Measurements from ENCODE around the gene ZNF768.

ZNF768 gene

GRCh38 chr16:30509081-30509765 is 17.1 kb downstream of the ZNF768 start:
- in situ Hi-C loops (cut with MboI; ENCODE audit: low pct_unique_long_range_greater_than_20kb, low sequenced_read_pairs, unreplicated experiment): no loop called here
- no peak for TF ChIP-seq CTCF (IDR thresholded peaks at IDR 0.05; ENCODE audit: extremely low read depth, insufficient read depth, missing control alignments)
- no peak for DNase-seq (ENCODE audit: low spot score)

- TF ChIP-seq CTCF (IDR thresholded peaks at IDR 0.05; ENCODE audit: extremely low read depth, insufficient read depth, missing control alignments): no peak
- in situ Hi-C loops (cut with MboI; ENCODE audit: low pct_unique_long_range_greater_than_20kb, low sequenced_read_pairs, unreplicated experiment): no loop called here
- no peak for DNase-seq (ENCODE audit: low spot score)
Observed at GRCh38 chr16:30503403-30504296, 22.7 kb downstream of the ZNF768 start.

- TF ChIP-seq CTCF (IDR thresholded peaks at IDR 0.05; ENCODE audit: extremely low read depth, insufficient read depth, missing control alignments): no peak
- in situ Hi-C loops (cut with MboI; ENCODE audit: low pct_unique_long_range_greater_than_20kb, low sequenced_read_pairs, unreplicated experiment): no loop called here
- no peak for DNase-seq (ENCODE audit: low spot score)
Observed at GRCh38 chr16:30499284-30499683, 27.1 kb downstream of the ZNF768 start.

- in situ Hi-C loops (cut with MboI; ENCODE audit: low pct_unique_long_range_greater_than_20kb, low sequenced_read_pairs, unreplicated experiment): no loop called here
- no peak for DNase-seq (ENCODE audit: low spot score)
- TF ChIP-seq CTCF (IDR thresholded peaks at IDR 0.05; ENCODE audit: extremely low read depth, insufficient read depth, missing control alignments): no peak
Observed at GRCh38 chr16:30494709-30495108, 31.7 kb downstream of the ZNF768 start.

GRCh38 chr16:30493941-30494488 is 32.4 kb downstream of the ZNF768 start:
- in situ Hi-C loops (cut with MboI; ENCODE audit: low pct_unique_long_range_greater_than_20kb, low sequenced_read_pairs, unreplicated experiment): no loop called here
- TF ChIP-seq CTCF (IDR thresholded peaks at IDR 0.05; ENCODE audit: extremely low read depth, insufficient read depth, missing control alignments): no peak
- DNase-seq (ENCODE audit: low spot score): no peak

GRCh38 chr16:30491744-30492308 is 34.5 kb downstream of the ZNF768 start:
- in situ Hi-C loops (cut with MboI; ENCODE audit: low pct_unique_long_range_greater_than_20kb, low sequenced_read_pairs, unreplicated experiment): no loop called here
- TF ChIP-seq CTCF (IDR thresholded peaks at IDR 0.05; ENCODE audit: extremely low read depth, insufficient read depth, missing control alignments): no peak
- no peak for DNase-seq (ENCODE audit: low spot score)
